Measurements from ENCODE around the gene PARN. TPM values are rescaled to one million over a fixed set of nuclear protein-coding genes. Genes with fewer than 3 reads are reported as not detected.

Gene PARN
- total RNA-seq, 1 donor from 2014 or later, result 24.6 TPM

Other genes starting within 250 kb of the PARN start
- 84.2 and 129 TPM in 2 replicates for gene BFAR, start 2.7 kb upstream of the PARN start, total RNA-seq
- not detected in 2 replicates for gene PLA2G10, start 64.0 kb upstream of the PARN start, total RNA-seq
- 0.73 and 4.0 TPM in 2 replicates for gene NPIPA3, start 73.2 kb upstream of the PARN start, total RNA-seq
- 0.47 and 5.0 TPM in 2 replicates for gene NPIPA2, start 112.3 kb upstream of the PARN start, total RNA-seq
- gene NOMO1, start 203.5 kb upstream of the PARN start, total RNA-seq, result 152 and 196 TPM in 2 replicates

All from glomerular endothelial cell (primary cell).